ENCODE measurements around the gene SAFB2. TPM values are rescaled to one million over a fixed set of nuclear protein-coding genes. Genes with fewer than 3 reads are reported as not detected.

The SAFB2 gene
- total and polyA plus RNA-seq, 2 of the 13 experiments (the other 11 are each of a cell fraction or from before 2014, with no cell fraction given): 11.2 to 31.5 TPM

- Histone ChIP-seq H3K4me2 (ENCODE audit: low read depth, low read length) (no peak overlapping the region), H4K20me1 (ENCODE audit: insufficient read depth, low read length) (0 out of 2 replicates have a peak, but pooled peaks cover under 1% of the 10 kb centered on the region), H3K9me3 (ENCODE audit: low read length) (no peaks in the 10 kb centered on the region), H3K4me1 (ENCODE audit: insufficient read depth, low read length) (peaks cover 4% of the 10 kb centered on the region), H3K79me2 (ENCODE audit: insufficient read depth, low read length) (no peaks in the 10 kb centered on the region), H2AFZ (ENCODE audit: low read length) (no peak overlapping the region), H3K27ac (ENCODE audit: extremely low read length, insufficient read depth, low read length) (no peak overlapping the region), H3K9ac (ENCODE audit: insufficient read depth, low read depth, low read length) (no peak overlapping the region), H3K27me3 (ENCODE audit: control insufficient read depth in 1 of 2, insufficient read depth in 2 of 2, low read length in 2 of 2) (no peaks in the 10 kb centered on the region), H3K36me3 (replicated peaks in 1 of 2; ENCODE audit: control insufficient read depth in 1 of 2, insufficient read depth in 2 of 2, low read length in 2 of 2) (peaks cover 45 to 74% of the 10 kb centered on the region in 2 experiments), H3K4me3 (replicated peaks in 1 of 3; ENCODE audit: insufficient read depth in 1 of 3, low read depth in 2 of 3, low read length in 3 of 3) (no peak overlapping the region)
- TF ChIP-seq HOXA3 (CRISPR knock-in tag; IDR thresholded peaks at IDR 0.05) (no peak), ZNF234 (CRISPR knock-in tag; conservative IDR thresholded peaks at IDR 0.05) (no peak), ZC3H13 (CRISPR knock-in tag; IDR thresholded peaks at IDR 0.05) (no peak), KLF13 (CRISPR knock-in tag; IDR thresholded peaks at IDR 0.05) (no peak), MED8 (CRISPR knock-in tag; IDR thresholded peaks at IDR 0.05; ENCODE audit: insufficient replicate concordance) (no peak), ZFY (CRISPR knock-in tag; IDR thresholded peaks at IDR 0.05) (no peak), MTA1 (CRISPR knock-in tag; IDR thresholded peaks at IDR 0.05; ENCODE audit: borderline replicate concordance) (no peak), AGO2 (optimal IDR thresholded peaks at IDR 0.05; ENCODE audit: low read depth, low read length) (peak; percentile 63), ZSCAN25 (CRISPR knock-in tag; IDR thresholded peaks at IDR 0.05) (no peak), CBX5 (CRISPR knock-in tag; IDR thresholded peaks at IDR 0.05; ENCODE audit: borderline replicate concordance) (no peak), RBFOX2 (IDR thresholded peaks at IDR 0.05; ENCODE audit: low read depth, low read length) (0 out of 2 replicates have a peak, but pooled peaks have one; percentile 18)
- TF ChIP-seq, protein P1, sequence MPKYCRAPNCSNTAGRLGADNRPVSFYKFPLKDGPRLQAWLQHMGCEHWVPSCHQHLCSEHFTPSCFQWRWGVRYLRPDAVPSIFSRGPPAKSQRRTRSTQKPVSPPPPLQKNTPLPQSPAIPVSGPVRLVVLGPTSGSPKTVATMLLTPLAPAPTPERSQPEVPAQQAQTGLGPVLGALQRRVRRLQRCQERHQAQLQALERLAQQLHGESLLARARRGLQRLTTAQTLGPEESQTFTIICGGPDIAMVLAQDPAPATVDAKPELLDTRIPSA (CRISPR knock-in tag; IDR thresholded peaks at IDR 0.05; ENCODE audit: borderline replicate concordance): no peak
- no TSS peak for BruUV-seq (replicated peaks)
- in situ Hi-C loops (cut with HindIII; ENCODE audit: extremely low pct_ligation_motif_present, low pct_unique_long_range_greater_than_20kb) (no loop called here), intact Hi-C loops (cut with micrococcal nuclease; ENCODE audit: unreplicated experiment) (no loop called here)
- 97% methylated on average over 21 of the region's 30 CpGs for WGBS (ENCODE audit: low lambda C conversion rate)
- FAIRE-seq (no peak), ATAC-seq (no peak), DNase-seq (ENCODE audit: low spot score) (no peak)
- CTCF ChIA-PET (ENCODE audit: low intra/inter-chr PET ratio, low total read pairs): no interaction called here
- POLR2A ChIA-PET: no interaction called here
Observed at GRCh38 chr19:5588906-5589676, 33.5 kb downstream of the SAFB2 start.
